HG03039 (cell line): Measurements from ENCODE around the gene FNDC1.

Source experiments
- ATAC-seq: cut with Tn5 transposase; IDR thresholded peaks from one replicate; pipeline ENCODE4 v1.9.1; 2021; ENCODE audit warnings: mild to moderate bottlenecking, moderate library complexity; ENCODE audit not compliant: unreplicated experiment

Gene FNDC1

DNA sequence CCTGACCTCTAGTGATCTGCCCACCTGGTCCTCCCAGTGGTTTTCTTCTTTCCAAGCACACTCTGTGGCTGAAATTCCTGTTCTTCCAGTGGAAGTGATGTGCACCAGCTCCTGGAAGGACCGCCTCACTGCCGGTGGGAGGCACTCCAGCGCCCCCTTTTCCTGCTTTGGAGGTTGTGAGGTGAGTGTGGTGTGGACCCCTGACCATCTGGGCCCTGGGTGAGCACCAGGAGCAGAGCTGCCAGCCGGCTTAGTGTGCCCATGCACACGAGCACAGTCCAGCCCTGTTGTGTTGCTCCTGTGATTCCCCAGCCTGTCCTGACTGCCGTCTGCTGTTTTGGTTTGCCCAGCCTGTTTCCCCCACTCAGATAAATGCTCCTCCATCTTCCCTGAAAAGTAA, 134.6 kb downstream of the FNDC1 start:
- ATAC-seq, result no peak

DNA sequence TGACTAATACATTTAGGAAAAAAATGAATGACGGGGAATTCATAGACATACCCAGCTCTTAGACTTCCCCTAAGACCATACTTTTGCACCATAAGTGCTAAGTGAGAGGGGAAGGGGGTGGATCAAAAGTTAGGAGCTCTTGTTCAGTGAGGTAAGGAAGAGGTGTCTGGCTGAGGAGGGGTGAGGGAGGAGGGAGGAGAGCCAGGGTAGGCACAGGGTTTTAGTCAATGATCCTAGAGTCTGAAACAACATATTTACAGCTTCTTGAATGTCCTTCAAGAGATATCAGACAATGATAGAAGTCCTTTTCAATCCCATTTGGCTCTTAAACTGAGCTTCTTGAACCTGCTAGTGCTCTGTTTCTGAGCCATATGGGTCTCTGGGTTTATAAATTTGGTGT, 135.4 kb downstream of the FNDC1 start:
- ATAC-seq, result no peak

DNA sequence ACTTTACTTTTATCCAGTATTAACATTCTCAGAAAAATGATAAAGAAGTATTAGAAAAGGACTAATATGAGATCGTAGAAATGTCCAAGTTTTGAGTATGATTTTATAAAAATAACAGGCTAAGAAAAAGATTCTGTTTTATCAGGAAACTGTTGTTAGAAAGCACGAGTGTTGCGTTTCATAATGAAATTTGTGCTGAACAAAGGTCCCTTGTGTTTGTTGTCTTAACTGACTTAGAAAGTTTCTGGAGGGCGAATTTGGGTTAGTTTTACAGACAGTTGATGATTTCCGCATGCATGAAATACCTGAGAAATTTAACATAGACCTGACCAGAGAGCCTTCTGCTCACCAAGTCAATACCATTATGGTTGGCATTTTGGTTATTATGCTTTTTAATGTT, 136.0 kb downstream of the FNDC1 start:
- no peak for ATAC-seq

DNA sequence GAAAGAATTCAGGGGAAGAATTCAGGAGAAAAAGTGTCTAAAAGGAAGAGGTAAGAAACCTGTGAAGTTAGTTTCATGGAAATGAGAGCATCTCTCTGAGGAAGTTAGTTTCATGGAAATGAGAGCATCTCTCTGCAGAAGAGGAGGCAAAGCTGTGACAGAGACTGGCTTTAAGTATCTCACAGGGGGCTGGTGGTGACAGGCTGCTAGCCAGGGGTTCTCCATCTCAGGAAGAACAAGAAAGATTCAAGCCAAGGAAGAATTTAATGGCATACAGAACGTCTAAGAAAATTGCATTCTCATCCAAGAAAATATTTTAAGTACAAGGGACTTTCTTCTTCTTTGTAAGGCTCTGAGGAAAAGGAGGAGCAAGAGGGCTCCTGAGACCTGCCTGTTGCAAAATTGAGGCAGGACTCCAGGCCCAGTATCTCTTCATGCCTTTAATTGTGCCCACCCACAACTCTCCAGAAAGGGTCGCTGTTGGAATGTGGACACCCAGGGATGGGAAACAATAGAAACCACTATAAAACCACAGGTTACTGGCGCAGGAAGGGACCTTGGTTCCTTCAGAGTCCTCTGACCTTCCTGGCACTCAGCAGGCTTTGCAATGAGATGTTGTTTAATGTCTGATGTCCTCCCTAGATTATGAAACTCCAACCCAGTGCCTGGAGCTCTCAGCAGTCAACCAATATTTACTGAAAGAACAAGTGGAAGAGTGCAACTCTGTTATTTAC, 136.8 kb downstream of the FNDC1 start:
- no peak for ATAC-seq

DNA sequence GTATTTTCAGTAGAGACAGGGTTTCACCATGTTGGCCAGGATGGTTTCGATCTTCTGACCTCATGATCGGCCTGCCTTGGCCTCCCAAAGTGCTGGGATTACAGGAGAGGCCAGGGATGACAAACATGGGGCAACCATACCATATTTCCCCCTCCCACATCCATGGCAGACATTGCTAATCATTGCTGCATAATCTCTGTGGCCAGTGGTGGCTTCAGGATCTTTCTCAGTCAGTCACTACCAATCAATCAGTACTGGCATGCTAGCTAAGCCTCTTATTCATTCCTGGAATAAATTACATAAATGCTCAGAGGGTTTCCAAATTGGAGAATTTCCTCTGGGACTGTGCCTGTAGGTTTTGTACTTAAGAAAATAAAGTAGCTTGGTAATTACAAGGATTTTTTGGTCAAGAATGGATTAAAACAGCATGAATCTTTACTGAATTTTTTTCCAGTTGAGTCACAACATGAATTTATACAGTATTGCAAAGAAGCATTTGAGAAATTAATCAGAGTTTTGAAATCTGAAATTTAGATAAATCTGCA, 138.1 kb downstream of the FNDC1 start:
- no peak for ATAC-seq

DNA sequence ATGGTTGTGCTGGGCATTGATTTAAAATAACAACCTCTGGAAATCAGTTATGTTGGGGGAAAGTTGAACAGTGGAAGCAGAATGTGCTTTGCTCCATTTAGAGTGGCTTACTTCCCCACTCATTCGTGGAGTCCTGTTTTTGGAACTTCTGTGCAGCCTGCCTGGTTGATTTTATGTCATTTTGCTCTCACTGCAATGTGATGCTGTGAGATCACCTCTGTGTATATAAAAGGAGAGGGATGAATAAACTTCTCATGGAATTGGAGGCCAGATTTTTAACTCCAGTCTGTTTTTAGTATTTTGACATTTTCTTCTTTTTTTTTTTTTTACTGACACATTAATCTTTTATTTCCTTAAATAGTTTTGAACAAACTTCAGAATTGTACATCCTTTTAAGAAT, 139.0 kb downstream of the FNDC1 start:
- no peak for ATAC-seq

DNA sequence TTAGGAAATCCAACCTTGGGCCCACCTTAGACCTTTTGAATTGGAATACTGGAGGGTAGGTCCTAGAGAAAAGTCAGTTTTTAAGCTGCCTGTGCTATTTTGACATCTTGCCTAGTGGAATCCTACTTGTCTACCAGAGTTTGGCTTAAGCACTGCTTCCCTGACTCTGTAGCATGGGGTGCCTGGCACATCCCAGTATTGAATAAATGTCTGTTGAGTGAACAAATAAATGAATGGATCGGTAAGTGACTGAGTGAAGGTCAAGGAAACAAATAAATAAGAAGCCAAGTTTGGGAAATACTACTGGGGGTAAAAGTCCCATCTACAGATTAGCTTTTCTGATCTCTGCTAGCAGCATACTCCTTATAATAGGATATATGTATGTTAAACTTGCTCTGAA, 140.5 kb downstream of the FNDC1 start:
- ATAC-seq, result no peak

DNA sequence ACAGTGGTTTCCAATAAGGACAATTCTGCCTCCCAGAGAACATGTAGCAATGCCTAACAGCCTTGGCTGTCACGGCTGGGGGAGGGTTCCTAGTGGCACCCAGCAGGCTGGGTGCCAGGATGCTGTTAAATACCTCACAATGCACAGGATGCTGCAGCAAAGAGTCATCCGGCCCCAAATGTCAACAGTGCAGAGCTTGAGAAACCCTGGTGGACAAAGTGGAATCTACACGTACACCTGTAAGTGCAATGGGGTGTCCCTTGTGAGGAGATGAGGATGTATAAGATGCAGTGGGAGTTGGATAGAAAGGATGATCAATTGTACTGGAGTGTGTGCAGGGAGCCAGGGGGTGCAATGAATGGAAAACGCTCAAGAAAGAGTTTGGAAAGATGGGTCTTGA, 142.4 kb downstream of the FNDC1 start:
- no peak for ATAC-seq

DNA sequence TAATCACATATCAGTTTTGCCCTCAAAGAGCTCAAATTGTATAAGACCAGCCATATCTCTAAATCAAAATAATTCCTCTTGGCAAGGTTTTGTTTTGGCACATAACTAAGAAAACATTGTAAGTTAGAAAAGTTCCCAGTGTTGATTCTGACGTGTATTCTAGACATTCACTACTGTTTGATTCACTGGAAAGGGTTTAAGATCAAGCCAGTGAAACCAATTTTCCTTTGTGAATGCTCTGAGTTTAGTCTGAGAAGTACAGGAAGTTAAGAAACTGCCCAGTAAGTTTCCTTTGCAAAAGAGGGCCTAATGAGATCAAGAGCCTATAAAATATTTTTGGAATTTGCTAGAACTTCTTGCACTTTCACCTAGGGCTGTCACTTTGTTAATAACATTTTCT, 143.0 kb downstream of the FNDC1 start:
- no peak for ATAC-seq

DNA sequence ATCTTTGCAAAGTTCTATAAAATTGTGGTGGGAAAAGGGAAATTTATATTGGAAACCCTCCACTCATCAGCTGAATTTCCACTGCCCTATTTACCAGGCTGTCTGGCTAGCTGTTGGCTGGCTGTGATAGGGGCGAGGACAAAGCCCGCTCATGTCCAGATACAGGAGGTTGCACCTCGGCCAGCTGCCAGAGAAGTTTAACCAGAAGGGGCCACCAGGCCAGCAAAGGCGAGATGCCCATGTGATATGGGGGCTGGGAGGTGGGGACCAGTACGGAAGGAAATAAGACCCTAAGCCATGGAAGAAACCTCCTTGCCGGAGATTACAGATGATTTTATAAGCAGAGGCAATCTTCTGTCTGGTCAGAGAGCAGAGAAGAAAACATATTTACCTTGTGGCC, 143.8 kb downstream of the FNDC1 start:
- no peak for ATAC-seq

DNA sequence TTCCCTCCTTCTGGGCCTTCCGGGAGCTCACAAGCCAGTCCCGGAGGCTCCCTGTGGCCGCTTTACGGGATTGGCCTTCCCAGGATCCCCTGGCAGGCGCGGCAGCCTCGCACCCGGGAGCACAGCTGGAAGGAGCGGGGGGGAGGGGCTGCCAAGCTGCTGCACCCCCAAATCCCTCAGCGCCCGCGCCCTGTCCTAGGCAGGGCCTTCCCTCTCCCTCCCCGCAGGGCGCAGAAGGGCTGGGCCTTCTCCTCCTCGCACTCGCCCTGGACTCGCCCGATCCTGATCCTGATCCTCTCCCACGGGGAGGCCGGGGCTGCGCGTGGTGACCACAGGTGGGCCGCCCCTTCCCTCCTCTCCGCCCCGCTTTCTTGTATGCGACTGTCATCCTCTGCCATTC, 146.4 kb downstream of the FNDC1 start:
- ATAC-seq, result no peak

DNA sequence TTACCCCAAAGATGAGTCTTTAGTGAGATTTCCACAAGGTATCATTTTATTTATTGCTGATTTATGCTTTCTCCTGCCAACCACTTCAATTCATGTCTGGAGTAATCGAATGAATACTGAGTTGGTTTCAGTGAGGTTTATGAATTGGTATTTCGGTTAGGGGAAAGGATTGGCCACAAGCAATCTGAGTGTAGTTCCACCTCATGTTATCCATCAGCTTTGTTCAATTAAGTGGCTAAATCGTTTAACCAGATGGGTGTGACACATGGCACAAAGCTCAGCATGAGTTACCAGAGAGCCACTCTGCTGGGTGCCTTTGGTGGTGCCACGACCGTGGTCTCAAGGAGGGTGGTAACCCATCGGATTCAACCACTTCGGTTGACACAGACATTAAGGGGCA, 148.2 kb downstream of the FNDC1 start:
- ATAC-seq, result no peak

DNA sequence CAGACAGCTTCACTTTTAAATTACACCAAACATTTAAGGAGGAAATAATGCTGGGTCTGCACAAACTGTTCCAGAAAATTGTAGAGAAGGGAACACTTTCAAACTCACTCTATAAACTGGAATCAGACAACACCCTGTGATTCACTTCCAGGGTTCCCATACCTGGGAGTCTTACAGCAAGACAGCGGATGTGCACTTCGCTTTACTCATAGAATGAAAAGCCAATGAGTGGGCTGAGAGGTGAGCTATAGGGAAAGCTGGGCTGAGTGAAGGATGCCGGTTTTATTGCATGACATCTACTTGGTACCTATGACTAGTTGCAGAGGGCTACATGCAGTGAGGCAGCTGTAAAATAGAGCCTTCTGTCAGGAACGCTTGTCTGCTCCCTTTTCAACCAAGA, 152.1 kb downstream of the FNDC1 start:
- ATAC-seq, result no peak
